ENCODE measurements around the gene NUTM2F.
"Not testable (repeated sequence)": the region's sequence is repeated elsewhere in the genome, so short reads cannot be mapped to it uniquely, and the experiment has no call there.

NUTM2F gene, protein sequence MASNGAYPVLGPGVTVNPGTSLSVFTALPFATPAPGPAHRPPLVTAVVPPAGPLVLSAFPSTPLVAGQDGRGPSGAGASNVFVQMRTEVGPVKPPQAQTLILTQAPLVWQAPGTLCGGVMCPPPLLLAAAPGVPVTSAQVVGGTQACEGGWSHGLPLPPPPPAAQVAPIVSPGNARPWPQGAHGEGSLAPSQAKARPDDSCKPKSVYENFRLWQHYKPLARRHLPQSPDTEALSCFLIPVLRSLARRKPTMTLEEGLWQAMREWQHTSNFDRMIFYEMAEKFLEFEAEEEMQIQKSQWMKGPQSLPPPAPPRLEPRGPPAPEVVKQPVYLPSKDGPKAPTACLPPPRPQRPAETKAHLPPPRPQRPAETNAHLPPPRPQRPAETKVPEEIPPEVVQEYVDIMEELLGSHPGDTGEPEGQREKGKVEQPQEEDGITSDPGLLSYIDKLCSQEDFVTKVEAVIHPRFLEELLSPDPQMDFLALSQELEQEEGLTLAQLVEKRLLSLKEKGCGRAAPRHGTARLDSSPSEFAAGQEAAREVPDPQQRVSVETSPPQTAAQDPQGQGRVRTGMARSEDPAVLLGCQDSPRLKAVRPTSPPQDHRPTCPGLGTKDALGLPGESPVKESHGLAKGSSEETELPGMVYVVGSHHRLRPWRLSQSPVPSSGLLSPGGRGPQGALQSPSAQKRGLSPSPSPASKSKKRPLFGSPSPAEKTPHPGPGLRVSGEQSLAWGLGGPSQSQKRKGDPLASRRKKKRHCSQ

DNA sequence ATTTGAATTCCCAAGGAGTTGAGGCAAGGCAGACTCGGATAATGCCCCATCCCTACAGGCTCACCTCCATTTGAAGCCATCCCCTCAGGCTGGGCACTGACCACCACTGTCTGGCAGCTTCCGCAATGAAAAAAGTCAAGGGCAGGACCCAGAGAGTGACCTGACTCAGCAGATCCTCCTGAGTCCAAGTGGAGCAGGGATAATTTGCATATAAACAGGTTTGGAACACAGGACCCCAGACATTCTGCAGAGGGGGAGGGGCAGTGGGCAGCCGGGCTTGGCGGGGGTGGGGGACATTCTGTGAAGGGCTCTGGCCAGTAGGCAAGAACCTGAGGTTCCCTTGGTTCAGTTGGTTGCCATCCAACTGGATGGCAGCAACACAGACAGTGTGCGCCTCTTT lies at the start of gene NUTM2F:
Gene NUTM2F (minus strand): TSS at position 101 of the 400 bp plus-strand sequence. CDS start 21 bp downstream, at position 80.
- not testable (repeated sequence) for H3K36me3 ChIP-seq (ENCODE audit: insufficient read depth, low read length); H3K4me1 ChIP-seq (ENCODE audit: insufficient read depth, low read length)

DNA sequence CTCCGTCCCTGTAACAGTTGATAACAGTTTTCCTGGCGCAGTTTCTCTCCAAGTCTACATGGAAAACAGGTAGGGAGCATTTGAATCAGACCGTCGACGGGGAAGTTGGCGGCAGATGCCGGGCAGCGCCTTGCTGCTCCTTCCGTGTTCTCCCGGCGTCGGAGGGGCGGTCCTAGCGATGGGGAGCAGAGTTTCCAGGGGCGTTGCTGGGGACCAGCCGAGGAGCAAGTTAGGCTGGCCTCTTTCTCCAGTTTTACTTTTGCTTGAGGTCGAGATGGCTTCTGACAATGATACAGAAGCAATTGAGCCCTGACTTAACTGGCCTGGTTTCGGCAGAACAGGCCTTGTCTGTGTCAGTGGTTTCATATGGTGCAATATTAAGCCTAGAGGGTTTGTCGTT lies 46.8 kb upstream of the NUTM2F start:
- not testable (repeated sequence) for H3K27ac ChIP-seq (ENCODE audit: low read length); H4K20me1 ChIP-seq (ENCODE audit: insufficient read depth, low read length); H3K36me3 ChIP-seq (ENCODE audit: insufficient read depth, low read length); H3K27me3 ChIP-seq (ENCODE audit: insufficient read depth, low read length, poor library complexity); H2AFZ ChIP-seq (ENCODE audit: low read depth, low read length); H3K9me3 ChIP-seq (ENCODE audit: insufficient read depth, low read length, severe bottlenecking); H3K4me1 ChIP-seq (ENCODE audit: insufficient read depth, low read length)
- H3K79me2 ChIP-seq (ENCODE audit: insufficient read depth, low read length) = peaks cover 25% of the 10 kb centered on the region
- peak overlapping the region; percentile 49 for H3K9ac ChIP-seq (ENCODE audit: low read depth, low read length)
- ATAC-seq (ENCODE audit: insufficient read depth, low read depth) (peak; percentile 68), DNase-seq (peak; percentile 17)
- H3K4me3 ChIP-seq (ENCODE audit: low read depth in 1 of 2, low read length in 2 of 2) = peak overlapping the region; percentile 21 to 56; a peak in 3 of 4 replicates
- peak overlapping the region; percentile 56 for H3K4me2 ChIP-seq (ENCODE audit: insufficient read depth, low read length)

More for the DNA sequence above, at the start of gene NUTM2F:
- not testable (repeated sequence) for H2AFZ ChIP-seq (ENCODE audit: low read depth, low read length); H3K27me3 ChIP-seq (ENCODE audit: insufficient read depth, low read length, poor library complexity); H3K4me3 ChIP-seq (ENCODE audit: low read depth in 1 of 2, low read length in 2 of 2); ATAC-seq (ENCODE audit: insufficient read depth, low read depth); DNase-seq; H3K4me2 ChIP-seq (ENCODE audit: insufficient read depth, low read length); H3K9ac ChIP-seq (ENCODE audit: low read depth, low read length); H3K9me3 ChIP-seq (ENCODE audit: insufficient read depth, low read length, severe bottlenecking); H3K27ac ChIP-seq (ENCODE audit: low read length); H3K79me2 ChIP-seq (ENCODE audit: insufficient read depth, low read length); H4K20me1 ChIP-seq (ENCODE audit: insufficient read depth, low read length)

DNA sequence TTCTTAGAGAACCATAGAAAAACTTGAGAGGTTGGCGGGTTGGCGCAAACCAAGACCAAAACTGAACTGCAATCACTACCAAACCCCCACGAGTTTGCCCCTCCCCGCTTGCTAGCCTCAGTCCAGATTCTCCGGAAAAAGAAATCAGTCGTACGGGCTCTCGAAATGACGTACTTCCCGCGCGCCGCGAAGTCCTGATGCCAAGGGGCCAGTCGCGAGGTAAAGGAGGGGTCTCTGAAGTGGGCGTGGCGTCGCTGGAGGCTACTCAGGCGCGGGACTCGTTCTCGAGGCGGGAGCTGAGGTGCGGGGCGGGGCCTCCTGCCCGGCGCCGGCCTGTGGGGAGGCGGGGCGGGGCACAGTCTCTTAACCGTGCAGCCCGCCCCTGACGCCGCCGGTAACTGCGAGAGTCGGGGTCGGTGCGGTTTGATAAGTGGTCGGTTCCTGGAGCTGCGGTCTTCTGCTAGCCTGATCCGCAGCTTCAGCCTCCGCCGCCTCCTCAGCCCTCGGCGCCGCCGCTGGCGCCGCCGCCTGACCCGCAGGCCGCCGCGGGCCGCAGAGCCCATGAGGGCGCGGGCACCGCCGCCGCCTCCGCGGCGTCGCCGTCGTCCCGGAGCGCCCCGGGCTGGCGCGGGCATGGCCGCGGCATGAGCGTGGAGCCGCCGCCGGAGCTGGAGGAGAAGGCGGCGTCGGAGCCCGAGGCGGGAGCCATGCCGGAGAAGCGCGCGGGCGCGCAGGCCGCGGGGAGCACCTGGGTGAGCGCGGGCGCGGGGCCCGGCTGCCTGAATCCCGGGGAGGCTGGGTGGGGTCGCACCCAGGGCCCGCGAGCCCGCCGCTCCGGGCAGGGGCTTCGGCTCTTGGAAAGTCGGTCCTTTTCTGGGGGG lies 46.0 kb upstream of the NUTM2F start:
- H3K9me3 ChIP-seq (ENCODE audit: insufficient read depth, low read length, severe bottlenecking); H3K36me3 ChIP-seq (ENCODE audit: insufficient read depth, low read length); H3K4me1 ChIP-seq (ENCODE audit: insufficient read depth, low read length); H3K27me3 ChIP-seq (ENCODE audit: insufficient read depth, low read length, poor library complexity); H4K20me1 ChIP-seq (ENCODE audit: insufficient read depth, low read length): not testable (repeated sequence)
- H3K4me2 ChIP-seq (ENCODE audit: insufficient read depth, low read length) = peak overlapping the region; percentile 60; the same call in 1 of the 2 replicates
- peak; percentile 94 for ATAC-seq (ENCODE audit: insufficient read depth, low read depth)
- DNase-seq = peak; percentile 90
- H2AFZ ChIP-seq (ENCODE audit: low read depth, low read length) = peak overlapping the region; percentile 68
- H3K27ac ChIP-seq (ENCODE audit: low read length) = peak overlapping the region; percentile 60
- peak overlapping the region; percentile 49 for H3K9ac ChIP-seq (ENCODE audit: low read depth, low read length)
- H3K4me3 ChIP-seq (ENCODE audit: low read depth in 1 of 2, low read length in 2 of 2) = peak overlapping the region; percentile 24 to 56; a peak in 3 of 4 replicates
- H3K79me2 ChIP-seq (ENCODE audit: insufficient read depth, low read length) = peaks cover 21% of the 10 kb centered on the region

DNA sequence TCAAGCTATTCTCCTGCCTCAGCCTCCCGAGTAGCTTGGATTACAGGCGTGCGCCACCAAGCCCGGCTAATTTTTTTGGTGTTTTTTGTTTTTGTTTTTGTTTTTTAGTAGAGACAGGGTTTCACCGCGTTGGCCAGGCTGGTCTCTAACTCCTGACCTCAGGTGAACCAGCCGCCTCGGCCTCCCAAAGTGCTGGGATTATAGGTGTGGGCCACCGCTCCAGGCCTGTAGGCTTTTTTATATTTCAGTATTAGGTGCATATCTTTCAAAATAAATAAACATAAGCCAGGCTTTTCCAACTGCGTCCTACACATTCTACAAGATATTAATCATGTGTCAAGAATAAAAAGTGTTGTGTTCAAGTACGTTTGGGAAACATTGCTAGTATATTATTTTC lies 45.3 kb upstream of the NUTM2F start:
- H3K9me3 ChIP-seq (ENCODE audit: insufficient read depth, low read length, severe bottlenecking); H3K36me3 ChIP-seq (ENCODE audit: insufficient read depth, low read length); ATAC-seq (ENCODE audit: insufficient read depth, low read depth); H4K20me1 ChIP-seq (ENCODE audit: insufficient read depth, low read length); H3K27me3 ChIP-seq (ENCODE audit: insufficient read depth, low read length, poor library complexity); H3K4me1 ChIP-seq (ENCODE audit: insufficient read depth, low read length); DNase-seq: not testable (repeated sequence)
- peak overlapping the region; percentile 24 to 56; a peak in 3 of 4 replicates for H3K4me3 ChIP-seq (ENCODE audit: low read depth in 1 of 2, low read length in 2 of 2)
- H3K79me2 ChIP-seq (ENCODE audit: insufficient read depth, low read length) = peaks cover 21% of the 10 kb centered on the region
- peak overlapping the region; percentile 60; the same call in 1 of the 2 replicates for H3K4me2 ChIP-seq (ENCODE audit: insufficient read depth, low read length)
- H3K9ac ChIP-seq (ENCODE audit: low read depth, low read length) = peak overlapping the region; percentile 41
- H2AFZ ChIP-seq (ENCODE audit: low read depth, low read length) = peak overlapping the region; percentile 68
- peak overlapping the region; percentile 60 for H3K27ac ChIP-seq (ENCODE audit: low read length)

DNA sequence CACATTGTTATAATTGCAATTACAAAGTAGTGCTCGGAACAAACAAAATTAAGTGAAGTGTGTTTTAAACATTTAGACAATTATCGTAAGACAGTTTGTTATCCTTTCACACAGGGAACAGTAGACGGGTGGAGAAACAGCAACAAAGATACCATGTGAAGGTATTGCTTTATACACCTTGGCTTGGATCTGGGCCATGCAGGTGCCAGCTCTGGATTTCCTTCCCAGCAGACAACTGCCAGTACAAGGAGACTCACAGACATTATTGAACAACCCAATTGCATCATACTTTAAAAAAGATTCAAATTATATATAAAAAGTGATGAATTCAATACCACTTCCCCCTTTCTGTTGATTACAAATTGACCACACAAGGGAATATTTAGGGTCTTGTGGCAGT lies 41.8 kb upstream of the NUTM2F start:
- not testable (repeated sequence) for H3K79me2 ChIP-seq (ENCODE audit: insufficient read depth, low read length); H3K9ac ChIP-seq (ENCODE audit: low read depth, low read length); H2AFZ ChIP-seq (ENCODE audit: low read depth, low read length); H3K9me3 ChIP-seq (ENCODE audit: insufficient read depth, low read length, severe bottlenecking); H3K4me1 ChIP-seq (ENCODE audit: insufficient read depth, low read length); H3K4me2 ChIP-seq (ENCODE audit: insufficient read depth, low read length); H3K4me3 ChIP-seq (ENCODE audit: low read depth in 1 of 2, low read length in 2 of 2); ATAC-seq (ENCODE audit: insufficient read depth, low read depth); H3K27ac ChIP-seq (ENCODE audit: low read length); H4K20me1 ChIP-seq (ENCODE audit: insufficient read depth, low read length); DNase-seq; H3K36me3 ChIP-seq (ENCODE audit: insufficient read depth, low read length); H3K27me3 ChIP-seq (ENCODE audit: insufficient read depth, low read length, poor library complexity)

DNA sequence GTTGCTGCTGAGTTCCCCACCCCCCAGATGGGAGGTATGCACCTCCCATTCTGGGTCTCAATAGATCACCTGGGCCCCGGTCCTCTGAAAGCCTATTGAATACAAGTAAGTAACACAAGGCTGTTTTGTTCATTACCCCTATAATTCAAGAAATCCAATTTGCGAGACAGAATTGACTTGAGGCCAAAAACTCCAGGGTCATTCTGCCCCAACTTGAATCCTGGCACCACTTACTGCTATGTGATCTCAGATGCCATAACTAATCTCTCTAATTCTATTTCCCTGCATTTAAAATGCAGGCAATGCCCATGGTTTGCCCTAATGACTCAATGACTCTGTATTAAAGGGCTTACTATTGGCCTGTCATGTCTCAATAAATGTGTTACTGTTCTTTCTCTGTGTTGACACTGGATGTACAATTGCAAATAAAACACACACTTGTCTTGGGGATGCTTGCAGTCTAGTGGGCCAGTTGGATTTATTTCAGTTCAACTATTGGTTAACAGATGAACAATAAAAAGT lies 35.7 kb upstream of the NUTM2F start:
- not testable (repeated sequence) for H3K4me2 ChIP-seq (ENCODE audit: insufficient read depth, low read length); H4K20me1 ChIP-seq (ENCODE audit: insufficient read depth, low read length); H2AFZ ChIP-seq (ENCODE audit: low read depth, low read length); H3K36me3 ChIP-seq (ENCODE audit: insufficient read depth, low read length); H3K27me3 ChIP-seq (ENCODE audit: insufficient read depth, low read length, poor library complexity); H3K27ac ChIP-seq (ENCODE audit: low read length); H3K79me2 ChIP-seq (ENCODE audit: insufficient read depth, low read length); H3K4me3 ChIP-seq (ENCODE audit: low read depth in 1 of 2, low read length in 2 of 2); H3K9me3 ChIP-seq (ENCODE audit: insufficient read depth, low read length, severe bottlenecking); ATAC-seq (ENCODE audit: insufficient read depth, low read depth); H3K4me1 ChIP-seq (ENCODE audit: insufficient read depth, low read length); H3K9ac ChIP-seq (ENCODE audit: low read depth, low read length); DNase-seq

DNA sequence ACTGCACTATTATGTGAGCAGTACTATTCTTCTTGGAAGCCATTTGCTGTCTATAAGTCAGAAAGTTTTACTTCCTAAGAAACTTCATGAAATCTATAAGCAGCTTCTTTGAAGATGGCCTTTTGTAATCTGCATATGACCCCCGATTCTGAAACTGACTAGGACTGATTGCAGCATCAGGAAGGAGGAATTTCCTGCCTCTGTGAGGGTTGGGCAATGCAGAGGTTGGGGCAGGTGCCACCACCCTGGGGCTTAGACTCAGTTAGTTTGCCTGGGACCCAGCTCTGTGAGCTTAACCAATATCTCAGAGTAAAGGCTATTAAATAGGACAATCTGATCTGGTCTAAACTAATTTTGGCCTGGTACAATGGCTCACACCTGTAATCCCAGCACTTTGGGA lies 28.7 kb upstream of the NUTM2F start:
- H3K4me3 ChIP-seq (ENCODE audit: low read depth in 1 of 2, low read length in 2 of 2); DNase-seq; H4K20me1 ChIP-seq (ENCODE audit: insufficient read depth, low read length); H2AFZ ChIP-seq (ENCODE audit: low read depth, low read length); H3K9me3 ChIP-seq (ENCODE audit: insufficient read depth, low read length, severe bottlenecking); H3K4me2 ChIP-seq (ENCODE audit: insufficient read depth, low read length); H3K27ac ChIP-seq (ENCODE audit: low read length); H3K36me3 ChIP-seq (ENCODE audit: insufficient read depth, low read length); H3K27me3 ChIP-seq (ENCODE audit: insufficient read depth, low read length, poor library complexity); ATAC-seq (ENCODE audit: insufficient read depth, low read depth); H3K4me1 ChIP-seq (ENCODE audit: insufficient read depth, low read length); H3K79me2 ChIP-seq (ENCODE audit: insufficient read depth, low read length); H3K9ac ChIP-seq (ENCODE audit: low read depth, low read length): not testable (repeated sequence)
